ENCODE measurements around the gene NTF3.

DNA sequence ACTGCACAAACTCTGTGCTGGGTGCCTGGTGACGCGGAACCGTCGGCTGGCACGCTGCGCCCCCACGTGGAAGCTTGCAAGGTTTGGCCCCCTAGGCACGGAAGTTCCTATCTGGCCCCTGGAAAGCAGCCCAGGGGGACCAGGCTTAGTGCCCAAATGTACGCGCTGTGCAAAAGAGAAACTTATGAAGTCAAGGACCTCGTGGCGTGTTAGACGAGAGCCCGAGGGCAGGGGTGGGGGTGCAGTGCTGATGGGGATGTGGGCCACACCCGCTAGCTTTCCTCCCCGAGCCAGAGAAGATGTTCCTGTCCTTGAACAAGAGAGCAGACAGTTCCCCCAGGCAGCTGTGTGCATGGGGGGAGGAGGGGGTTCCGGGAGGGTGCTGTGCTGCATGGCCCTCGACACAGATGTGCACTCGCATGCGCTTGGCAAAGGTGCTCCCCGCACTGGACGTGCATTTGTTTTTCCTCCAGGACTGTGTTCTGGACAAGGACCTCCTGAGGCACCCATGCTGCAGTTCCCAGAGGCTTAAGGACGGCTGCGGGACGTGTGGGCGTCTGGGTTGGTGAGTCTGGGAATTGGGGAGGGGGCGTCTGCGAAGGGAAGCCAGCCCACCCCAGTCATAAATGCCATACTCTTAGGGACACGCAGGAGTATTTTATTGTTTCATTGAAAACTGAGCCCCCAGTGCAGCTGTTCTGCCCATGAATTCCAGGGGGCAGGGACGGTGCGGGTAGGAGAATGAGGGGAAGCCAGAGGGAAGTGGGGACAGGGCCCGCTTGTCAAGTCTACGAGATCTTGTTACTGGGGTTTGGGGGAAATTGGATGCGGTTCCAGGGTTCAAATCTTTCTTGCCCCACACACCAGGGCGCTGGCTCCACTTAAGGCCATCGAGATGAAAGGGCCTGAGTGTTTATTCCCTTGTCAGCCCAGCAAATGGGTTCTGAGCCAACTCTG, 80.0 kb downstream of the NTF3 start:
- TF ChIP-seq, protein P1, sequence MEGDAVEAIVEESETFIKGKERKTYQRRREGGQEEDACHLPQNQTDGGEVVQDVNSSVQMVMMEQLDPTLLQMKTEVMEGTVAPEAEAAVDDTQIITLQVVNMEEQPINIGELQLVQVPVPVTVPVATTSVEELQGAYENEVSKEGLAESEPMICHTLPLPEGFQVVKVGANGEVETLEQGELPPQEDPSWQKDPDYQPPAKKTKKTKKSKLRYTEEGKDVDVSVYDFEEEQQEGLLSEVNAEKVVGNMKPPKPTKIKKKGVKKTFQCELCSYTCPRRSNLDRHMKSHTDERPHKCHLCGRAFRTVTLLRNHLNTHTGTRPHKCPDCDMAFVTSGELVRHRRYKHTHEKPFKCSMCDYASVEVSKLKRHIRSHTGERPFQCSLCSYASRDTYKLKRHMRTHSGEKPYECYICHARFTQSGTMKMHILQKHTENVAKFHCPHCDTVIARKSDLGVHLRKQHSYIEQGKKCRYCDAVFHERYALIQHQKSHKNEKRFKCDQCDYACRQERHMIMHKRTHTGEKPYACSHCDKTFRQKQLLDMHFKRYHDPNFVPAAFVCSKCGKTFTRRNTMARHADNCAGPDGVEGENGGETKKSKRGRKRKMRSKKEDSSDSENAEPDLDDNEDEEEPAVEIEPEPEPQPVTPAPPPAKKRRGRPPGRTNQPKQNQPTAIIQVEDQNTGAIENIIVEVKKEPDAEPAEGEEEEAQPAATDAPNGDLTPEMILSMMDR (IDR thresholded peaks at IDR 0.05), result peak; percentile 45
- no peak for TF ChIP-seq EZH2 (IDR thresholded peaks at IDR 0.05; ENCODE audit: borderline replicate concordance, insufficient read depth, low read depth, low read length, poor library complexity, severe bottlenecking)

All from B cell (primary cell).